K562 (cell line): ENCODE measurements around the gene MATR3. TPM values are rescaled to one million over a fixed set of nuclear protein-coding genes. Genes with fewer than 3 reads are reported as not detected.

Source experiments
- ASH1L ChIP-seq: fragments of 450-650 bp; IDR thresholded peaks from 2 replicates; pipeline ENCODE4 v1.6.1; 2018; ENCODE audit warnings: borderline replicate concordance, mild to moderate bottlenecking, low read depth; ENCODE audit not compliant: partially characterized antibody
- DDX20 ChIP-seq: fragments of 450-650 bp; IDR thresholded peaks from 2 replicates; pipeline ENCODE4 v1.6.1; 2016; ENCODE audit warnings: missing genetic modification characterization, low read depth, mild to moderate bottlenecking, missing compliant biosample characterization, moderate library complexity
- ILF3 ChIP-seq: fragments of 450-650 bp; IDR thresholded peaks from 2 replicates; pipeline ENCODE4 v1.6.1; 2018; ENCODE audit warnings: antibody characterized with exemption, mild to moderate bottlenecking, moderate library complexity, borderline replicate concordance
- MYNN ChIP-seq, 2 experiments: sonication (generic); formaldehyde crosslinking in 1 of 2; IDR thresholded peaks; 2 replicates each; pipeline versions ENCODE4 v1.5.0 to v1.6.1; 2016 to 2020; ENCODE audit warnings: antibody characterized with exemption in 1 of 2, missing genetic modification reagents in 1 of 2
- SREBF2 ChIP-seq: sonication (generic); formaldehyde crosslinking; IDR thresholded peaks from 2 replicates; pipeline ENCODE4 v1.4.0; 2020; ENCODE audit warnings: mild to moderate bottlenecking, missing genetic modification reagents
- polyA plus RNA-seq, 8 experiments: library from polyadenylated mRNA; depleted of rRNA in 4 of 8; stranded (reverse) in 5 of 8; unstranded in 3 of 8; fragments of >200 nt; fragmentation: Nextera tagmentation in 2 of 8; fragmentation: Illumina TruSeq in 1 of 8; extraction: Ambion mirVana in 2 of 8; extraction: Trizol in 1 of 8; gene quantifications; 2 replicates each; pipeline versions ENCODE4 v1.2.1 to v1.2.3, GENCODE V29; 2011 to 2014; ENCODE audit warnings: inconsistent platforms in 1 of 8, missing spikeins in 1 of 8
- total RNA-seq, 7 experiments: library from RNA; depleted of rRNA in 6 of 7; stranded (reverse); fragments of >200 nt in 6 of 7; fragmentation: Illumina TruSeq in 2 of 7; extraction: Trizol in 2 of 7; gene quantifications; 2 replicates each; pipeline versions ENCODE4 v1.2.1 to v1.2.3, GENCODE V29; 2011 to 2021; ENCODE audit warnings: low replicate concordance in 1 of 7
- TF ChIP-seq, protein P1 (sequence below): sonication (generic); formaldehyde crosslinking; IDR thresholded peaks from 2 replicates; pipeline ENCODE4 v1.8.1; 2022; ENCODE audit warnings: missing genetic modification reagents
- TF ChIP-seq, protein P2 (sequence below), 3 experiments: fragments of 200-800 bp in 1 of 3; fragments of 250-450 bp in 1 of 3; fragments of 450-650 bp in 1 of 3; sonication (Bioruptor Pico) in 1 of 3; sonication (Bioruptor generic) in 1 of 3; formaldehyde crosslinking in 1 of 3; IDR thresholded peaks; 2 replicates each; pipeline versions ENCODE4 v1.6.1 to v1.8.0; 2016 to 2022; ENCODE audit warnings: mild to moderate bottlenecking in 2 of 3, missing genetic modification characterization in 2 of 3, missing compliant biosample characterization in 1 of 3, moderate library complexity in 1 of 3
- TF ChIP-seq, protein P3 (sequence below): IDR thresholded peaks from 2 replicates; pipeline ENCODE4 v1.6.1; 2016; ENCODE audit warnings: missing genetic modification characterization, missing compliant biosample characterization
- TF ChIP-seq, protein P4 (sequence below): fragments of 450-650 bp; formaldehyde crosslinking; IDR thresholded peaks from 2 replicates; pipeline ENCODE4 v1.4.0; 2020; ENCODE audit warnings: mild to moderate bottlenecking, moderate library complexity
- TF ChIP-seq, protein P5 (sequence below): fragments of 250-450 bp; sonication (Bioruptor Pico); IDR thresholded peaks from 2 replicates; pipeline ENCODE4 v1.5.0; 2020; ENCODE audit warnings: mild to moderate bottlenecking, borderline replicate concordance
- TF ChIP-seq, protein P6 (sequence below): fragments of 250-450 bp; sonication (Bioruptor Pico); IDR thresholded peaks from 2 replicates; pipeline ENCODE4 v1.5.0; 2020; ENCODE audit warnings: mild to moderate bottlenecking

MATR3 gene
- total and polyA plus RNA-seq, 9 of the 15 experiments (the other 6 are each of a cell fraction or from before 2014, with no cell fraction given) = 150 to 425 (median 263) TPM

DNA sequence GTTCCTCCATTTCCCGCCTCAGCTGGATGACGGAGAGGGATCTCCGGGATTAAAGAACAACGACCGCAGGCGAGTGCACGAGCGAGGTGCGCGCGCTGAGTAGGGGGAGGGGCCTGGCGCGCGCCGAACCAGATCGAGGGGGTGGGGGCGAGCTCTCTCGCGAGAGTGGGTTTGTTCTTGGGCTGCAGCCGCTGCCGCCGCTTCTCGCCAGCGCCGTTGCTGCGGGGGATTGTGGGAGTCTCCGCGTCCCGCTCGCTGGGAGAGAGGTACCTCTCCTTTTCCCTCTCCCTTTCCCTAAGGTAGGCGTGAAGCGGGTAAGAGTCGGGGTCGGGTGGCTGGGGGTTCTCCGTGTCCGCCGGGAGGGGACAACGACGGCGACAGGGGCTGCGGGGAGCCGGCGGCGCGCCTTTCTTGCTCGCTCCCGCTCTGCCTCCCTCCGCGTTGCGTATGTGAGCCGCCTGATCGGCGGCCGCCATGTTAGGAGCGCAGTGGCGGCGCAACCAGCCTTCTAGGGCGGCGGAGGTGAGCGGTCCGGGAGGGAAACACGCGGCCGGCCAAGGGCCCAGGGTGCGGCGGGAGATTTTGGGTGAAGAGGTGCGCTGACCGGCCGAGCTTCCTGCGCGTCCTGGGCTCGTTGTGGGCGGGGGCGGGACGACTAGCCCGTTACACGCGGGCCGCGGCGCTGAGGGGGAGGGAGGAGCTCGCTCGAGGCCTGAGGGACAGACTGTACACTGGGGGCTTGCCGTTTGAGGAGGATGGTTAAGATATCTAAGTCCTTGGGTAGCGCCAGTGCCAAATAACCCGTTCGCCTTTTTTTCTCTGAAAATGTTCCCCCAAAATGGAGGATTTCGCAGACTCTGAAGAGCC is at the start of gene MATR3 (continued):
- TF ChIP-seq, protein P1, sequence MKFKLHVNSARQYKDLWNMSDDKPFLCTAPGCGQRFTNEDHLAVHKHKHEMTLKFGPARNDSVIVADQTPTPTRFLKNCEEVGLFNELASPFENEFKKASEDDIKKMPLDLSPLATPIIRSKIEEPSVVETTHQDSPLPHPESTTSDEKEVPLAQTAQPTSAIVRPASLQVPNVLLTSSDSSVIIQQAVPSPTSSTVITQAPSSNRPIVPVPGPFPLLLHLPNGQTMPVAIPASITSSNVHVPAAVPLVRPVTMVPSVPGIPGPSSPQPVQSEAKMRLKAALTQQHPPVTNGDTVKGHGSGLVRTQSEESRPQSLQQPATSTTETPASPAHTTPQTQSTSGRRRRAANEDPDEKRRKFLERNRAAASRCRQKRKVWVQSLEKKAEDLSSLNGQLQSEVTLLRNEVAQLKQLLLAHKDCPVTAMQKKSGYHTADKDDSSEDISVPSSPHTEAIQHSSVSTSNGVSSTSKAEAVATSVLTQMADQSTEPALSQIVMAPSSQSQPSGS (CRISPR knock-in tag) = no peak
- TF ChIP-seq SREBF2 (CRISPR knock-in tag) (no peak), ILF3 (no peak; the same call in 1 of the 2 replicates), DDX20 (tag) (no peak), ASH1L (no peak), MYNN (IDR thresholded peaks at IDR 0.05) (no peak; the same call in 1 of the 2 replicates), MYNN (CRISPR knock-in tag; IDR thresholded peaks at IDR 0.05) (no peak)
- TF ChIP-seq, protein P2, sequence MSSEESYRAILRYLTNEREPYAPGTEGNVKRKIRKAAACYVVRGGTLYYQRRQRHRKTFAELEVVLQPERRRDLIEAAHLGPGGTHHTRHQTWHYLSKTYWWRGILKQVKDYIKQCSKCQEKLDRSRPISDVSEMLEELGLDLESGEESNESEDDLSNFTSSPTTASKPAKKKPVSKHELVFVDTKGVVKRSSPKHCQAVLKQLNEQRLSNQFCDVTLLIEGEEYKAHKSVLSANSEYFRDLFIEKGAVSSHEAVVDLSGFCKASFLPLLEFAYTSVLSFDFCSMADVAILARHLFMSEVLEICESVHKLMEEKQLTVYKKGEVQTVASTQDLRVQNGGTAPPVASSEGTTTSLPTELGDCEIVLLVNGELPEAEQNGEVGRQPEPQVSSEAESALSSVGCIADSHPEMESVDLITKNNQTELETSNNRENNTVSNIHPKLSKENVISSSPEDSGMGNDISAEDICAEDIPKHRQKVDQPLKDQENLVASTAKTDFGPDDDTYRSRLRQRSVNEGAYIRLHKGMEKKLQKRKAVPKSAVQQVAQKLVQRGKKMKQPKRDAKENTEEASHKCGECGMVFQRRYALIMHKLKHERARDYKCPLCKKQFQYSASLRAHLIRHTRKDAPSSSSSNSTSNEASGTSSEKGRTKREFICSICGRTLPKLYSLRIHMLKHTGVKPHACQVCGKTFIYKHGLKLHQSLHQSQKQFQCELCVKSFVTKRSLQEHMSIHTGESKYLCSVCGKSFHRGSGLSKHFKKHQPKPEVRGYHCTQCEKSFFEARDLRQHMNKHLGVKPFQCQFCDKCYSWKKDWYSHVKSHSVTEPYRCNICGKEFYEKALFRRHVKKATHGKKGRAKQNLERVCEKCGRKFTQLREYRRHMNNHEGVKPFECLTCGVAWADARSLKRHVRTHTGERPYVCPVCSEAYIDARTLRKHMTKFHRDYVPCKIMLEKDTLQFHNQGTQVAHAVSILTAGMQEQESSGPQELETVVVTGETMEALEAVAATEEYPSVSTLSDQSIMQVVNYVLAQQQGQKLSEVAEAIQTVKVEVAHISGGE (CRISPR knock-in tag; IDR thresholded peaks at IDR 0.05) = no peak; a peak in 1 of 6 replicates
- TF ChIP-seq, protein P3, sequence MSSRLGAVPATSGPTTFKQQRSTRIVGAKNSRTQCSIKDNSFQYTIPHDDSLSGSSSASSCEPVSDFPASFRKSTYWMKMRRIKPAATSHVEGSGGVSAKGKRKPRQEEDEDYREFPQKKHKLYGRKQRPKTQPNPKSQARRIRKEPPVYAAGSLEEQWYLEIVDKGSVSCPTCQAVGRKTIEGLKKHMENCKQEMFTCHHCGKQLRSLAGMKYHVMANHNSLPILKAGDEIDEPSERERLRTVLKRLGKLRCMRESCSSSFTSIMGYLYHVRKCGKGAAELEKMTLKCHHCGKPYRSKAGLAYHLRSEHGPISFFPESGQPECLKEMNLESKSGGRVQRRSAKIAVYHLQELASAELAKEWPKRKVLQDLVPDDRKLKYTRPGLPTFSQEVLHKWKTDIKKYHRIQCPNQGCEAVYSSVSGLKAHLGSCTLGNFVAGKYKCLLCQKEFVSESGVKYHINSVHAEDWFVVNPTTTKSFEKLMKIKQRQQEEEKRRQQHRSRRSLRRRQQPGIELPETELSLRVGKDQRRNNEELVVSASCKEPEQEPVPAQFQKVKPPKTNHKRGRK (tag) = no peak
- TF ChIP-seq, protein P4, sequence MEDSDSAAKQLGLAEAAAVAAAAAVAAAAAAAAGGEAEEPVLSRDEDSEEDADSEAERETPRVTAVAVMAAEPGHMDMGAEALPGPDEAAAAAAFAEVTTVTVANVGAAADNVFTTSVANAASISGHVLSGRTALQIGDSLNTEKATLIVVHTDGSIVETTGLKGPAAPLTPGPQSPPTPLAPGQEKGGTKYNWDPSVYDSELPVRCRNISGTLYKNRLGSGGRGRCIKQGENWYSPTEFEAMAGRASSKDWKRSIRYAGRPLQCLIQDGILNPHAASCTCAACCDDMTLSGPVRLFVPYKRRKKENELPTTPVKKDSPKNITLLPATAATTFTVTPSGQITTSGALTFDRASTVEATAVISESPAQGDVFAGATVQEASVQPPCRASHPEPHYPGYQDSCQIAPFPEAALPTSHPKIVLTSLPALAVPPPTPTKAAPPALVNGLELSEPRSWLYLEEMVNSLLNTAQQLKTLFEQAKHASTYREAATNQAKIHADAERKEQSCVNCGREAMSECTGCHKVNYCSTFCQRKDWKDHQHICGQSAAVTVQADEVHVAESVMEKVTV = no peak
- TF ChIP-seq, protein P5, sequence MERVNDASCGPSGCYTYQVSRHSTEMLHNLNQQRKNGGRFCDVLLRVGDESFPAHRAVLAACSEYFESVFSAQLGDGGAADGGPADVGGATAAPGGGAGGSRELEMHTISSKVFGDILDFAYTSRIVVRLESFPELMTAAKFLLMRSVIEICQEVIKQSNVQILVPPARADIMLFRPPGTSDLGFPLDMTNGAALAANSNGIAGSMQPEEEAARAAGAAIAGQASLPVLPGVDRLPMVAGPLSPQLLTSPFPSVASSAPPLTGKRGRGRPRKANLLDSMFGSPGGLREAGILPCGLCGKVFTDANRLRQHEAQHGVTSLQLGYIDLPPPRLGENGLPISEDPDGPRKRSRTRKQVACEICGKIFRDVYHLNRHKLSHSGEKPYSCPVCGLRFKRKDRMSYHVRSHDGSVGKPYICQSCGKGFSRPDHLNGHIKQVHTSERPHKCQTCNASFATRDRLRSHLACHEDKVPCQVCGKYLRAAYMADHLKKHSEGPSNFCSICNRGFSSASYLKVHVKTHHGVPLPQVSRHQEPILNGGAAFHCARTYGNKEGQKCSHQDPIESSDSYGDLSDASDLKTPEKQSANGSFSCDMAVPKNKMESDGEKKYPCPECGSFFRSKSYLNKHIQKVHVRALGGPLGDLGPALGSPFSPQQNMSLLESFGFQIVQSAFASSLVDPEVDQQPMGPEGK (CRISPR knock-in tag) = no peak
- TF ChIP-seq, protein P6, sequence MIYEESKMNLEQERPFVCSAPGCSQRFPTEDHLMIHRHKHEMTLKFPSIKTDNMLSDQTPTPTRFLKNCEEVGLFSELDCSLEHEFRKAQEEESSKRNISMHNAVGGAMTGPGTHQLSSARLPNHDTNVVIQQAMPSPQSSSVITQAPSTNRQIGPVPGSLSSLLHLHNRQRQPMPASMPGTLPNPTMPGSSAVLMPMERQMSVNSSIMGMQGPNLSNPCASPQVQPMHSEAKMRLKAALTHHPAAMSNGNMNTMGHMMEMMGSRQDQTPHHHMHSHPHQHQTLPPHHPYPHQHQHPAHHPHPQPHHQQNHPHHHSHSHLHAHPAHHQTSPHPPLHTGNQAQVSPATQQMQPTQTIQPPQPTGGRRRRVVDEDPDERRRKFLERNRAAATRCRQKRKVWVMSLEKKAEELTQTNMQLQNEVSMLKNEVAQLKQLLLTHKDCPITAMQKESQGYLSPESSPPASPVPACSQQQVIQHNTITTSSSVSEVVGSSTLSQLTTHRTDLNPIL (CRISPR knock-in tag) = no peak
